ENCODE measurements around the gene INTS14. TPM values are rescaled to one million over a fixed set of nuclear protein-coding genes. Genes with fewer than 3 reads are reported as not detected.

The INTS14 gene
- total RNA-seq, 1 donor from 2014 or later = 49.5 TPM

GRCh38 chr15:65650312-65651041 lies 39.5 kb upstream of the INTS14 start:
- TF ChIP-seq CTCF (IDR thresholded peaks at IDR 0.05; ENCODE audit: partially characterized antibody, unreplicated experiment) = no peak
- no peaks in the 10 kb centered on the region for H3K36me3 Mint-ChIP-seq (ENCODE audit: unreplicated experiment)
- no peaks in the 10 kb centered on the region for H3K9me3 Mint-ChIP-seq (ENCODE audit: unreplicated experiment)
- H3K27me3 Mint-ChIP-seq (ENCODE audit: unreplicated experiment) = no peaks in the 10 kb centered on the region
- H3K4me1 Mint-ChIP-seq (ENCODE audit: low read depth, unreplicated experiment) = peaks cover under 1% of the 10 kb centered on the region
- H3K4me3 Mint-ChIP-seq (ENCODE audit: unreplicated experiment) = no peak overlapping the region
- DNase-seq = no peak
- no peak overlapping the region for H3K27ac Mint-ChIP-seq (ENCODE audit: unreplicated experiment)

GRCh38 chr15:65646486-65646885 lies 35.6 kb upstream of the INTS14 start:
- DNase-seq = no peak
- TF ChIP-seq CTCF (IDR thresholded peaks at IDR 0.05; ENCODE audit: partially characterized antibody, unreplicated experiment) = no peak
- peaks cover 3% of the 10 kb centered on the region for H3K27me3 Mint-ChIP-seq (ENCODE audit: unreplicated experiment)
- peaks cover 5% of the 10 kb centered on the region for H3K9me3 Mint-ChIP-seq (ENCODE audit: unreplicated experiment)
- no peak overlapping the region for H3K4me3 Mint-ChIP-seq (ENCODE audit: unreplicated experiment)
- H3K36me3 Mint-ChIP-seq (ENCODE audit: unreplicated experiment) = no peaks in the 10 kb centered on the region
- peaks cover 19% of the 10 kb centered on the region for H3K4me1 Mint-ChIP-seq (ENCODE audit: low read depth, unreplicated experiment)
- no peak overlapping the region for H3K27ac Mint-ChIP-seq (ENCODE audit: unreplicated experiment)

- Mint-ChIP-seq H3K27me3 (ENCODE audit: unreplicated experiment) (peaks cover 3% of the 10 kb centered on the region), H3K36me3 (ENCODE audit: unreplicated experiment) (no peaks in the 10 kb centered on the region), H3K4me1 (ENCODE audit: low read depth, unreplicated experiment) (peaks cover 22% of the 10 kb centered on the region), H3K4me3 (ENCODE audit: unreplicated experiment) (no peak overlapping the region), H3K27ac (ENCODE audit: unreplicated experiment) (no peak overlapping the region), H3K9me3 (ENCODE audit: unreplicated experiment) (peaks cover 5% of the 10 kb centered on the region)
- DNase-seq = no peak
- no peak for TF ChIP-seq CTCF (IDR thresholded peaks at IDR 0.05; ENCODE audit: partially characterized antibody, unreplicated experiment)
These were observed 34.5 kb upstream of the INTS14 start for GRCh38 chr15:65645392-65645791.

- H3K27ac Mint-ChIP-seq (ENCODE audit: unreplicated experiment) = no peak overlapping the region
- no peak overlapping the region for H3K4me3 Mint-ChIP-seq (ENCODE audit: unreplicated experiment)
- no peaks in the 10 kb centered on the region for H3K36me3 Mint-ChIP-seq (ENCODE audit: unreplicated experiment)
- H3K4me1 Mint-ChIP-seq (ENCODE audit: low read depth, unreplicated experiment) = peaks cover 28% of the 10 kb centered on the region
- H3K9me3 Mint-ChIP-seq (ENCODE audit: unreplicated experiment) = peaks cover 5% of the 10 kb centered on the region
- no peak for TF ChIP-seq CTCF (IDR thresholded peaks at IDR 0.05; ENCODE audit: partially characterized antibody, unreplicated experiment)
- peaks cover 3% of the 10 kb centered on the region for H3K27me3 Mint-ChIP-seq (ENCODE audit: unreplicated experiment)
- no peak for DNase-seq
These were observed 33.4 kb upstream of the INTS14 start for GRCh38 chr15:65644282-65644681.

- Mint-ChIP-seq H3K27ac (ENCODE audit: unreplicated experiment) (peak overlapping the region; percentile 82), H3K36me3 (ENCODE audit: unreplicated experiment) (no peaks in the 10 kb centered on the region), H3K4me1 (ENCODE audit: low read depth, unreplicated experiment) (peaks cover 36% of the 10 kb centered on the region), H3K9me3 (ENCODE audit: unreplicated experiment) (peaks cover 7% of the 10 kb centered on the region), H3K27me3 (ENCODE audit: unreplicated experiment) (peaks cover 3% of the 10 kb centered on the region), H3K4me3 (ENCODE audit: unreplicated experiment) (peak overlapping the region; percentile 42)
- no peak for TF ChIP-seq CTCF (IDR thresholded peaks at IDR 0.05; ENCODE audit: partially characterized antibody, unreplicated experiment)
- DNase-seq = no peak
These were observed 31.7 kb upstream of the INTS14 start for GRCh38 chr15:65642594-65642993.

Data from glutamatergic neuron (in vitro differentiated cells).